Lower lobe of right lung (tissue), 2 donors: ENCODE data around the gene SNRPA. TPM values are rescaled to one million over a fixed set of nuclear protein-coding genes. Genes with fewer than 3 reads are reported as not detected.
A peak's percentile ranks its signal among the peaks of the same experiment; 100 is the strongest.
"Not testable (repeated sequence)": the region's sequence is repeated elsewhere in the genome, so short reads cannot be mapped to it uniquely, and the experiment has no call there.

Experiments
- ATAC-seq, 2 donors: fragments of 200-7000 bp; cut with Tn5 transposase; one replicate each; pipeline ENCODE4 v1.9.1; 2020 to 2022; ENCODE audit warnings: mild to moderate bottlenecking in 2 of 2, moderate library complexity in 2 of 2
- DNase-seq: peaks from one replicate; pipeline ENCODE4 v3.0.0-alpha.2; 2020
- H3K27ac ChIP-seq: fragments of 200-600 bp; one replicate; pipeline ENCODE4 v1.8.0; 2022
- H3K27me3 ChIP-seq: fragments of 200-600 bp; one replicate; pipeline ENCODE4 v1.8.0; 2022; ENCODE audit warnings: low read depth
- H3K36me3 ChIP-seq: fragments of 200-600 bp; one replicate; pipeline ENCODE4 v1.8.0; 2022; ENCODE audit warnings: mild to moderate bottlenecking
- H3K4me1 ChIP-seq: fragments of 200-600 bp; one replicate; pipeline ENCODE4 v1.8.0; 2022
- H3K4me3 ChIP-seq: fragments of 200-600 bp; one replicate; pipeline ENCODE4 v1.8.0; 2022; ENCODE audit warnings: mild to moderate bottlenecking
- H3K9me3 ChIP-seq: fragments of 200-600 bp; one replicate; pipeline ENCODE4 v1.8.0; 2022
- CTCF ChIP-seq: fragments of 200-600 bp; IDR thresholded peaks from one replicate; pipeline ENCODE4 v1.8.0; 2022; ENCODE audit warnings: antibody characterized with exemption, mild to moderate bottlenecking
- intact Hi-C: fragments of 100-400 bp; cut with DNase I; formaldehyde crosslinking; loops from one replicate; pipeline ENCODE4 v1.11.0; 2022
- total RNA-seq: library from RNA; stranded (reverse); fragmentation: NEBNext Ultra II Directional; extraction: Animal tissue kit (Norgen Biotek cat#: 25700); gene quantifications from one replicate; pipeline ENCODE4 v1.2.1, GENCODE V29; 2021
- donor health status: DM: no; HTN: yes; CAD: no; lungs with severe emphysema.

SNRPA gene
- total RNA-seq, 1 donor from 2014 or later, result 44.8 TPM

- intact Hi-C loops, result no loop called here
- TF ChIP-seq CTCF, result no peak
- Histone ChIP-seq H3K4me3 (no peak overlapping the region), H3K9me3 (no peaks in the 10 kb centered on the region), H3K36me3 (peaks cover 20% of the 10 kb centered on the region), H3K27me3 (no peaks in the 10 kb centered on the region), H3K27ac (no peak overlapping the region), H3K4me1 (peaks cover 22% of the 10 kb centered on the region)
- DNase-seq (no peak), ATAC-seq (no peak)
These were observed 30.1 kb downstream of the SNRPA start for GRCh38 chr19:40781140-40781539.

GRCh38 chr19:40783711-40784110 is 32.7 kb downstream of the SNRPA start:
- TF ChIP-seq CTCF, result no peak
- peaks cover 38% of the 10 kb centered on the region for H3K36me3 ChIP-seq
- no peaks in the 10 kb centered on the region for H3K27me3 ChIP-seq
- DNase-seq (no peak), ATAC-seq (no peak)
- no peak overlapping the region for H3K4me3 ChIP-seq
- H3K4me1 ChIP-seq, result peaks cover 12% of the 10 kb centered on the region
- no peaks in the 10 kb centered on the region for H3K9me3 ChIP-seq
- no peak overlapping the region for H3K27ac ChIP-seq
- intact Hi-C loops, result no loop called here

- H3K27me3 ChIP-seq, intact Hi-C loops, H3K4me3 ChIP-seq, H3K27ac ChIP-seq, H3K9me3 ChIP-seq, DNase-seq, ATAC-seq, H3K4me1 ChIP-seq: not testable (repeated sequence)
- peaks cover 42% of the 10 kb centered on the region for H3K36me3 ChIP-seq
These were observed 33.1 kb downstream of the SNRPA start for GRCh38 chr19:40784146-40784545.

GRCh38 chr19:40785526-40785925 is 34.5 kb downstream of the SNRPA start:
- DNase-seq, result no peak
- Histone ChIP-seq H3K4me3 (no peak overlapping the region), H3K9me3 (no peaks in the 10 kb centered on the region), H3K4me1 (no peaks in the 10 kb centered on the region), H3K27me3 (no peaks in the 10 kb centered on the region), H3K27ac (no peak overlapping the region), H3K36me3 (peaks cover 42% of the 10 kb centered on the region)
- no peak for TF ChIP-seq CTCF
- no peak for ATAC-seq
- intact Hi-C loops, result no loop called here

DNA sequence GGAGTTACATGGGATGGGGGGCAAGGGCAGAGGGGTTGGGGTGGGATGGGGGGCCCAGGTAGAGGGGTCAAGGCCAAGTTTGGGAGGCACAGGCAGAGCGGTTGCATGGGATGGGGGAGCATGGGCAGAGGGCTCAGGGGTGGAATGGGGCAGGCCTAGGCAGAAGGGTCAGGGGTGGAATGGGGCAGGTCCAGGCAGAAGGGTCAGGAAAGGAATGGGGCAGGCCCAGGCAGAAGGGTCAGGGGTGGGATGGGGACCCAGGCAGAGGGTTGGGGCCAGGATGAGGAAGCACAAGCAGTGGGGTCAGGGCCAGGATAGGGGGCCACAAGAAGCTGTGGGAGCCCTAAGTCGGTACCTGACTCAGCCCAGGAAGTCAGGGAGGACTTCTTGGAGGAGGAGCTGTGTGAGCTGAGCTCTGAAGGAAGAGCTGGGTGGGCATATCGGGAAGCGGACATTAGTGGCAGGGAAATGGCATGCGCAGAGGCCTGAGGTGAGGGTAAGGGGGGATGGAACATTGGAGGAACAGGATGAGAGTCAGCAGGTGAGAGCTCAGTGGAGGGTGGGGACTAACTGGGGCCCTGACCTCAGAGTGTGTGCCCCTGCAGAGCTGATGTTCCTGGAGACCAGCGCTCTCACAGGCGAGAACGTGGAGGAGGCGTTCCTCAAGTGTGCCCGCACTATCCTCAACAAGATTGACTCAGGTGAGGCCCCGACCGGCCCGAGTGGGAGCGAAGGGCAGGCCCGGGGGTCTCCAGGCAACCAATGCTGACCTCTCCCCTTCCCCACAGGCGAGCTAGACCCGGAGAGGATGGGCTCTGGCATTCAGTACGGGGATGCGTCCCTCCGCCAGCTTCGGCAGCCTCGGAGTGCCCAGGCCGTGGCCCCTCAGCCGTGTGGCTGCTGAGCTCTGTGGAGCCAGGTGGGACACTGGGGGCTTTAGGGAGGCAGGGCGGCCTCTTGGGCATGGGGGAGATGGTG is 35.3 kb downstream of the SNRPA start:
- Histone ChIP-seq H3K4me1 (peaks cover 4% of the 10 kb centered on the region), H3K4me3 (no peak overlapping the region), H3K27ac (no peak overlapping the region), H3K36me3 (peaks cover 42% of the 10 kb centered on the region), H3K9me3 (no peaks in the 10 kb centered on the region), H3K27me3 (no peaks in the 10 kb centered on the region)
- no peak for DNase-seq
- ATAC-seq, result no peak
- no peak for TF ChIP-seq CTCF
- intact Hi-C loops, result no loop called here

DNA sequence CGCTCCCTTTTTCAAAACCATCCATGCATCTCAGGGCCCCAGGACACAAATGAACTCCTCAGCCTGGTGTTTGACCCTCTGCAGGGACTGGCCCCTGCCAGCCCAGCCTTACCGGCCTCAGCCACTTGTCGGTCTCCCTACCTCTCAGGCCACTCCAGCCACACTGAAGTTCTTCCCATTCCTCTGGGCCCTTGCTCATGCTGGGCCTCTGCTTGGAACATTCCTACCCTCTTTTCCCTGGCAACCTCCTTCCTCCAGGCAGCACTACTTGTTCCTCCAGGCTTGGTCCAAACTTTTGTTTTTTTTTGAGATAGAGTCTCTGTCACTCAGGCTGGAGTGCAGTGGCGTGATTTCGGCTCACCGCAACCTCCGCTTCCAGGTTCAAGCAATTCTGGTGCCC is 40.3 kb downstream of the SNRPA start:
- peak; percentile 76 for DNase-seq
- TF ChIP-seq CTCF, result no peak
- peak; percentile 90 to 91 for ATAC-seq
- H3K9me3 ChIP-seq, result no peaks in the 10 kb centered on the region
- intact Hi-C loops, result no loop called here
- H3K36me3 ChIP-seq, result peaks cover 31% of the 10 kb centered on the region
- peaks cover 4% of the 10 kb centered on the region for H3K4me1 ChIP-seq
- no peaks in the 10 kb centered on the region for H3K27me3 ChIP-seq
- H3K4me3 ChIP-seq, result no peak overlapping the region
- peak overlapping the region; percentile 69 for H3K27ac ChIP-seq
